Astrocyte (in vitro differentiated cells and primary cell): Measurements from ENCODE around the gene UBXN4.

Source experiments
- CTCF ChIP-seq: IDR thresholded peaks from 2 replicates; pipeline ENCODE4 v1.5.1; 2011; ENCODE audit warnings: low read depth, mild to moderate bottlenecking, inconsistent platforms, low read length, moderate library complexity; ENCODE audit not compliant: insufficient read depth
- EZH2 ChIP-seq: IDR thresholded peaks from 2 replicates; pipeline ENCODE4 v1.6.1; 2012; ENCODE audit warnings: mild to moderate bottlenecking, low read length, inconsistent platforms; ENCODE audit not compliant: insufficient read depth

- TF ChIP-seq CTCF (no peak), EZH2 (no peak)
These were observed 3.2 kb downstream of the UBXN4 start for GRCh38 chr2:135744760-135745314.
